GM18909 (cell line): Measurements from ENCODE around the gene FTCDNL1.
A peak's percentile ranks its signal among the peaks of the same experiment; 100 is the strongest.

ENCODE experiments used
- ATAC-seq: cut with Tn5 transposase; IDR thresholded peaks from one replicate; pipeline ENCODE4 v1.9.1; 2021; ENCODE audit warnings: mild to moderate bottlenecking; ENCODE audit not compliant: unreplicated experiment, poor library complexity

FTCDNL1 gene

GRCh38 chr2:199850718-199851500 lies at the start of gene FTCDNL1:
TSS of gene FTCDNL1 (minus strand) at chr2:199851192. CDS start at chr2:199848962, 2,230 bp downstream.
- peak; percentile 95 for ATAC-seq

GRCh38 chr2:199896617-199897016 lies 45.6 kb upstream of the FTCDNL1 start:
- ATAC-seq = no peak

DNA sequence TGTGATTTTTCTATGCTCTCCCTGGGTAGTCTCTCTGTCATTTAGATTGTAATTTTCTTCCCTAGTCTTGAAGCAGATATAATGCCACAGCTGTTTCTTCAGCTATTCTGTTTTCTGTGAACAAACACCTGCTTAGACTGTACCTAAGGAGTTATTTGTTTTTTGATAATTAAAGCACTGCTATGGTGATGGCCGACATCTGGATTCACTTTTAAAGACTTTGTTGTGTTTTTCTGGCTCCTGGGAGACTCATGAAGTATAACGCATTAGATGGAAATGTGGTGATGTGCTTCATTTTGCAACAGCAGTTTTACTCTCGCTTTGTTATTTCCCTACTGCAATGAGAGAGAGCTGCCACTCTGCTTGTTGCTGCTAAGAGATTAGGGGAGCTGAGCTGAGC lies 44.4 kb upstream of the FTCDNL1 start:
- ATAC-seq = no peak

GRCh38 chr2:199883474-199884212 lies 32.7 kb upstream of the FTCDNL1 start:
- no peak for ATAC-seq

- ATAC-seq = no peak
Observed at GRCh38 chr2:199882667-199883066, 31.7 kb upstream of the FTCDNL1 start.

- ATAC-seq = no peak
Observed at GRCh38 chr2:199875400-199875799, 24.4 kb upstream of the FTCDNL1 start.

DNA sequence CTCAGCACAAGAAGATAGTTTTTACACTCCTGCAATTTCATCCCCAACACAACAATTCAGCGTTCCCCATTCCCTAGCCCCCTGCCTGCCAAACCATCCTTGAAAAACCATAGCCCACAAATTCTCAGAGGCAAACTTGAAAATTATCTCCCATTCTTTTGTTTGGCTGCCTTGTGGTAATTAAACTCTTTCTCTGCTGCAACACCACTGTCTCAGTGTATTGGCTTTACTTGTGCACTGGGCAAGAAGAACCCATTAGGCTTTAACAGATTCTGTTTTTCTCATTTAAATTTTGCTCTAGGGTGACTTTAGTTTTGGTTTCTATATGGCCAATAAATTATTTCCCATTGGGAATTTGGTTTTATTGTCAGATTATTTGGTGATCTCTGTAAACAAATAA lies 23.2 kb upstream of the FTCDNL1 start:
- no peak for ATAC-seq

DNA sequence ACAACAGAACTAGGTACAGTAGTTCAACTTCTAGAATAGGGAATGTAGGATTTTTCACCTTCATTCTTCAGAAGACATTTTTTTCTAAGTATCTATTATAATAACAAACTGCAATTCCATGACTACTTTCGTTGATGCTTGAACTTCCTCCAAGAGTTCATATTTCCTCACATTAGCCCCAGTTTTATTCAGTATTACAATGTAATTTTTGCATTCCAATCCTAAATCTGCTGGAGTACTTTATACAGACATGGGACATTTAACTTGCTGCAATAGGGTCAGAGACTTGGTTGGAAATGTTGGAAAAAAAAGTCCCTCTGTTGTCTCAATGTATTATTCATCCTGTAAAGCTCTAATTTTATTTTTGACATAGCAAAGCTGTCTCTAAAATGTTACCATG lies 19.6 kb upstream of the FTCDNL1 start:
- ATAC-seq = no peak

- no peak for ATAC-seq
Observed at GRCh38 chr2:199869653-199870052, 18.7 kb upstream of the FTCDNL1 start.

DNA sequence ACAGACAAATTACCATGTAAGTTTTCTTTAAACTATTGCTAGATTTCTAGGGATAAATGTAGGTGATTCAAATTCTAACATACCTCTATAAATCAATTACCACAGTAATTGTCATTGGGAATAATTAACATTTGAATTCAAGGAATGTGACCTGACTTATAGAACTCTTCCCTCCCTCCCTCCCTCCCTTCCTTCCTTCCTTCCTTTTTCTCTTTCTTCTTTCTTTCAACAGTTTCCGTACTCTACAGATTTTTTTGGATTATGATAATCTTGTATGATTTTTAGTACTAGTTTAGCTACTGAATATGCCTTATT lies 18.2 kb upstream of the FTCDNL1 start:
- ATAC-seq = no peak

GRCh38 chr2:199868431-199869226 lies 17.6 kb upstream of the FTCDNL1 start:
- no peak for ATAC-seq

DNA sequence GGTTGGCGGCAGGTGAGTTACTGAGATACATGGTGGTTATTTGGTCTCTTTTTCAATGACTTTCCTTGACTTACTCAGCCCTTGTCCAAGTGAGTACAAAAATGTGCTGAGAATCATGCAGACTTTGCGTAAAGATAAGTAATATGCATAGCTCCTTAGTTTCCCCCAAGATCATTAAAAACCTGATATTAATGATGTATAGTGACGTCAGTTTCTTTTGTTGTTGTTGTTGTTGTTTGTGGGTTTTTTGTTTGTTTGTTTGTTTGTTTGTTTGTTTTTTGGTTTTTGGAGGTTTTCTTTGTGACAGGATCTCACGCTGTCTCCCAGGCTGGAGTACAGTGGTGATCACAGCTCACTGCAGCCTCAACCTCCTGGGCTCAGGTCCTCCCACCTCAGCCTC lies 14.9 kb upstream of the FTCDNL1 start:
- no peak for ATAC-seq

DNA sequence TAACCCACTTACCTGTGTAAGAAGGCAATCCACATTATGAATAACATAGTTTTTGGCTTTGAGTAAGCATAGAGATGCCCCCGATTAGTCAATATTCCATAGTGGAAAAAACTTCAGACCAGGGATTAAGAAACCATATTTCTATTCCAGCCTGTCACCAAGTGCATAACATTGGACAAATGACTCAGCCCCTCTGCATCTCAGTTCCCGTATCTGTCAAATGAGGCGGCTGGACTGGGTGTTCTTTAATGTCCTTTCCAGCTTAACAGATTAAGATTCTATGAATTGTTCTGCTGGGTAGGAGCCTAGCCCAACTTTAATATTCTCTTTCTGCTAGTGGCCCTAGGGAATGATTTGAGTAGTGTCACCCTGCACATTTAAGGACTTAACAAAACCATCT lies 11.8 kb upstream of the FTCDNL1 start:
- ATAC-seq = no peak

- ATAC-seq = no peak
Observed at GRCh38 chr2:199861132-199861774, 10.3 kb upstream of the FTCDNL1 start.

DNA sequence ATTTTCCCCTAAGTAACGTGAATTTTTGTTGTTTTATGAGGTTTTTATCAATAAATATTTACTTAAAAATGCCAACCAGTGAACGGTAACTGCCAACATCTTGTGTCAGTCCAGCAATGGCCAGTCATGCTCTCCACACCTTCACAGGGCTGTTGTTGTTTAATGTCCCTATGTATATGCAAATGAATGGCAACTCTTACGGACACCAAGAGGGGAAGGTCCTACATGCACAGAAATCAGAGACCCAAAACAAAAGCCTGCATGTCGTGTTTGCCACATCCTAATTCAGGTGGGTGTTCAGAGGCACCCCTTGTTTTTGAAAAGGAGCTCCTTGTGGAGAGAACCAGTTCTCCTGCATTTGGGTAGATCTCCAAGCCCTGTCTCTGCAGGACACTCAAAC lies 4.8 kb upstream of the FTCDNL1 start:
- ATAC-seq = no peak

GRCh38 chr2:199851883-199852282 lies 891 bp upstream of the FTCDNL1 start:
- no peak for ATAC-seq

DNA sequence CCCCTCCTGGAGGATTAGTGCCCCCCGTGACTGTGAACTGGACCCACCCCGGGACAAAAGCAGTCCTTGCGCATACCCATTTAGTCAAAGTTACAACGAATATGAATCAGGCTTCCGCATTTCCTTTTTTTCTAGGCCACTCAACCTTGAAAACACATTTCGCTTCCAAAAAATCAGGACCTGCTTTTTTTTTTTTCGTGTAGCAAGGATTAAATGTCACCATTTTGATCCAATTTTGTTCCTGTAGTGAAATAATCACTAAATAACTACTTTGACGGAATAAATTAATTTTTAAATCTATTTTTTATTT lies 464 bp upstream of the FTCDNL1 start:
- no peak for ATAC-seq

DNA sequence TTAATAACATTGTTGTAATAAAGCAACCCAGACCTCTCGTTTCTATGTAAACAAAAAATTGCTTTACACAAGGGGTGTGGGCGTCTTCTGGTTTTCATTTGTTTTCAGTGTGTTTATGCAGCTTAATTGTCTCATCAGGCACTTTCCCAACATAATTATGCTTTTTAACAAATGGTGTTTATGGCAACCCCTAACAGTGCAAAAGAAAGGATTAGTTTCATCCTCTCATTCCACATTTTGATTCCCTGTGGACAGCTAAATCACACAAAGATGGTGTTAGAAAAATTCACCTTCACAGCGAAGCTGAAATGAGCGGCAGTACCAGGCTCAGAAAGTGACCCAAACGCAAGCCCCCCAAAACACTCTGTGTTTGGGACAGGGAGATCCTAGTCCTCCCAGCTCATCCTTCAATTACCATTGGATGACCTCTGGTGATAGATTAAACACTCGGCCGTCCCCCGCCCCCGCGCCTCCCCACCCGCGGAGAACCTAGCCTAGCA lies 724 bp downstream of the FTCDNL1 start:
- no peak for ATAC-seq

DNA sequence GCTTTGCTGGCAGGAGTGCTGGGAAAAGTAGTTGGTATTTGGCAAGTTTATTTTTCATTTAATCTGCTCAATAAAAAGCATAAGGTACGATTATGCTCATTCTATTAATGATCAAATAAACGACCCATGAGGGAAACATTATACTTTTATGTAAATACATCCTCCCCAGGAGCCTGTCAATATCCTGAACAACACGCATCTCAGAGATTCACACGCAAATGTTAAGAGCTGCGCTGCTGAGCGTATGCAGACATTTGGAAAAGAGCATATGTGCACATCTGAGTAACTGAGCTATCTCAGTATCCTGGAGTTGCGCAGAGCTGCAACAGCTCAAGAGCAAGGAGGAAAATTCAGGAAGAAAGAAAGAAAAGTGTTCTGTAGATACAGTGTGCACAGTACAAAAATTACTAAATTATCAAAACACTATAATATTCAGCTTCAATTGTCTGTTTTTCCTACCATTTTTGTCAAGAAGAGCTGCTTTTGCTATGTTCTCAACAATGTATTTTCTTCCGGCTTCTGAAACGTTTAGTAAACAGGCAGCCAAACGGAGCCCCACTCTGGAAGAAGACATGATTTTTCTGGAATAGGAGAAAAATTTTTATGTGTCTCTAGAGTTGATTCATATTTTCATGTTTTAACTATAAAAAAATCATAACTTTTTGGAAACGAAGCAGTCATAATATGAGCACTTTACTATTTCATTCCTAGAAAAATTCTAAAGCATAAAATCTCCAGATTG lies 2.4 kb downstream of the FTCDNL1 start:
- ATAC-seq = no peak
